ENCODE measurements around the gene OBSCN. TPM values are rescaled to one million over a fixed set of nuclear protein-coding genes. Genes with fewer than 3 reads are reported as not detected.

The OBSCN gene
- total and polyA plus RNA-seq, 2 donors (not counting 3 experiments of a cell fraction or from before 2014, with no cell fraction given), result 1.5 to 2.9 TPM

GRCh38 chr1:228205526-228206436 lies 2.1 kb upstream of the OBSCN start:
- no peak overlapping the region for H3K4me2 ChIP-seq (ENCODE audit: insufficient read depth, low read length)
- H3K27me3 ChIP-seq (ENCODE audit: control insufficient read depth in 2 of 2, insufficient read depth in 2 of 2, low read length in 2 of 2), result peaks cover 0 to 2% of the 10 kb centered on the region in 2 experiments
- DNase-seq (ENCODE audit: low read depth, low spot score), result no peak
- BruUV-seq (replicated peaks), result no TSS peak
- no peaks in the 10 kb centered on the region for H3K4me1 ChIP-seq (ENCODE audit: control insufficient read depth, extremely low read depth, insufficient read depth, low read length)
- no peak overlapping the region for H3K27ac ChIP-seq (ENCODE audit: insufficient read depth, low read depth, low read length)
- ChIA-PET POLR2A (no interaction called here), CTCF (no interaction called here)
- no peaks in the 10 kb centered on the region for H3K9me1 ChIP-seq (replicated peaks; ENCODE audit: control insufficient read depth, extremely low read depth, insufficient read depth, low read length)
- H2AFZ ChIP-seq (ENCODE audit: low read depth, low read length), result no peak overlapping the region
- H3K36me3 ChIP-seq (ENCODE audit: control insufficient read depth in 2 of 2, extremely low read depth in 1 of 2, insufficient read depth in 2 of 2, low read length in 2 of 2), result no peaks in the 10 kb centered on the region
- intact Hi-C loops (cut with micrococcal nuclease) (no loop called here), dilution Hi-C loops (cut with MboI; ENCODE audit: extremely low pct_ligation_motif_present, low sequenced_read_pairs) (no loop called here)
- no peak for TF ChIP-seq EZH2 (IDR thresholded peaks at IDR 0.05; ENCODE audit: borderline replicate concordance, low read depth, low read length, severe bottlenecking)
- TF ChIP-seq JUN (IDR thresholded peaks at IDR 0.05; ENCODE audit: borderline replicate concordance, insufficient read depth, insufficient read length, low read depth), result no peak
- TF ChIP-seq POLR2A (IDR thresholded peaks at IDR 0.05; ENCODE audit: low read depth, low read length), result no peak
- TF ChIP-seq MAX (IDR thresholded peaks at IDR 0.05; ENCODE audit: insufficient read depth, insufficient read length), result no peak
- TF ChIP-seq FOS (IDR thresholded peaks at IDR 0.05; ENCODE audit: borderline replicate concordance, insufficient read depth, low read length), result no peak
- no peak for TF ChIP-seq CTCF (IDR thresholded peaks at IDR 0.05; ENCODE audit: extremely low read depth in 1 of 2, insufficient read depth in 1 of 2, low read depth in 1 of 2, low read length in 2 of 2)
- TF ChIP-seq POLR2AphosphoS5 (IDR thresholded peaks at IDR 0.05; ENCODE audit: insufficient read depth, low read depth, low read length), result no peak
- TF ChIP-seq GATA2 (IDR thresholded peaks at IDR 0.05; ENCODE audit: insufficient read depth, insufficient read length, low read depth, low read length), result no peak
- TF ChIP-seq MYC (IDR thresholded peaks at IDR 0.05; ENCODE audit: low read depth, low read length), result no peak
- H3K9me3 ChIP-seq (replicated peaks; ENCODE audit: control insufficient read depth, insufficient read depth, low read length), result no peaks in the 10 kb centered on the region
- no peak for FAIRE-seq
- no peak overlapping the region for H3K4me3 ChIP-seq (replicated peaks in 1 of 3; ENCODE audit: insufficient read depth in 1 of 3, low read depth in 1 of 3, low read length in 3 of 3)
- H3K79me2 ChIP-seq (ENCODE audit: control insufficient read depth, insufficient read depth, low read length), result no peaks in the 10 kb centered on the region
- no peak overlapping the region for H3K9ac ChIP-seq (replicated peaks; ENCODE audit: extremely low read depth, insufficient read depth, low read length)
- no peaks in the 10 kb centered on the region for H4K20me1 ChIP-seq (replicated peaks; ENCODE audit: control insufficient read depth, extremely low read depth, insufficient read depth, low read length)
